Neural crest cell (in vitro differentiated cells): ENCODE measurements around the gene IQCE. TPM values are rescaled to one million over a fixed set of nuclear protein-coding genes. Genes with fewer than 3 reads are reported as not detected.

ENCODE experiments used
- DNase-seq: peaks from one replicate; pipeline ENCODE4 v3.0.0; 2021; ENCODE audit warnings: low read depth, mixed read lengths, low spot score
- H3K27ac Mint-ChIP-seq: one replicate; pipeline ENCODE4 v1.8.0; 2021; ENCODE audit warnings: mild to moderate bottlenecking, mixed read lengths; ENCODE audit not compliant: unreplicated experiment
- H3K27me3 Mint-ChIP-seq: 2 replicates; pipeline ENCODE4 v1.8.0; 2021; ENCODE audit warnings: low read depth, mild to moderate bottlenecking, mixed read lengths
- H3K36me3 Mint-ChIP-seq: 2 replicates; pipeline ENCODE4 v1.8.0; 2021; ENCODE audit warnings: low read depth, mild to moderate bottlenecking, mixed read lengths
- H3K4me1 Mint-ChIP-seq: 2 replicates; pipeline ENCODE4 v1.8.0; 2021; ENCODE audit warnings: mixed read lengths
- H3K4me3 Mint-ChIP-seq: one replicate; pipeline ENCODE4 v1.8.0; 2021; ENCODE audit warnings: mild to moderate bottlenecking, mixed read lengths
- H3K9me3 Mint-ChIP-seq: 2 replicates; pipeline ENCODE4 v1.8.0; 2021; ENCODE audit warnings: mixed read lengths
- CTCF ChIP-seq: fragments of 200-600 bp; sonication (generic); conservative IDR thresholded peaks from 2 replicates; pipeline ENCODE4 v1.5.0; 2021; ENCODE audit warnings: antibody characterized with exemption, mild to moderate bottlenecking
- total RNA-seq: library from RNA; stranded (reverse); gene quantifications from 2 replicates; pipeline ENCODE4 v1.2.1, GENCODE V29; 2021

The IQCE gene
- total RNA-seq, 1 donor from 2014 or later = 22.4 TPM

- Mint-ChIP-seq H3K27ac (no peak overlapping the region), H3K4me3 (peak overlapping the region; percentile 27), H3K4me1 (peaks cover 28% of the 10 kb centered on the region), H3K27me3 (peaks cover 6% of the 10 kb centered on the region), H3K36me3 (no peaks in the 10 kb centered on the region), H3K9me3 (no peaks in the 10 kb centered on the region)
- DNase-seq = no peak
- TF ChIP-seq CTCF = no peak
Observed at GRCh38 chr7:2515424-2516193, 43.2 kb upstream of the IQCE start.

DNA sequence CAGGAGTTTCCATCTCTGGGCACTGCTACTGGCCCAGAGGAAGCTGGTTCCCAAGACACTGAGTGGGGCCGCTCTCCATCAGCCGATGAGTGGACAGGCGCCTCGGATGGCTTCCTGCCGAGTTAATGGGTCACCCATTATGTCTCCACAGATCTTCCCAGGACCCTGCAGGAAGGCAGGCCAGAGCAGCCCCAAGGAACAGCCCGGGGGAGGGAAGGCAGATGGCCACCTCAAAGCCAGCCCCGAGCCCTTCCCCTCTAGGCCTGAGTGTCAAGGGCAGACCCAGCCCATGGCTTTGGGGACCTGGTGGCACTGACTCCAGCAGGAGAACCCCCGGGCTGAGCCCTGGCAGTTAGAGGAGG, 42.6 kb upstream of the IQCE start:
- Mint-ChIP-seq H3K27ac (no peak overlapping the region), H3K27me3 (peaks cover 6% of the 10 kb centered on the region)
- TF ChIP-seq CTCF = no peak

GRCh38 chr7:2517026-2517425, 41.8 kb upstream of the IQCE start:
- no peaks in the 10 kb centered on the region for H3K36me3 Mint-ChIP-seq
- H3K27ac Mint-ChIP-seq = no peak overlapping the region
- no peaks in the 10 kb centered on the region for H3K9me3 Mint-ChIP-seq
- H3K27me3 Mint-ChIP-seq = peaks cover 6% of the 10 kb centered on the region
- no peak for DNase-seq
- H3K4me1 Mint-ChIP-seq = peaks cover 39% of the 10 kb centered on the region
- peak overlapping the region; percentile 79 for H3K4me3 Mint-ChIP-seq
- no peak for TF ChIP-seq CTCF

More for the DNA sequence above, 42.6 kb upstream of the IQCE start:
- Mint-ChIP-seq H3K9me3 (no peaks in the 10 kb centered on the region), H3K4me3 (no peak overlapping the region), H3K36me3 (no peaks in the 10 kb centered on the region), H3K4me1 (peaks cover 32% of the 10 kb centered on the region)
- no peak for DNase-seq

- no peak for TF ChIP-seq CTCF
- peaks cover 7% of the 10 kb centered on the region for H3K27me3 Mint-ChIP-seq
- no peaks in the 10 kb centered on the region for H3K9me3 Mint-ChIP-seq
- no peaks in the 10 kb centered on the region for H3K36me3 Mint-ChIP-seq
- H3K4me1 Mint-ChIP-seq = peaks cover 42% of the 10 kb centered on the region
- peak overlapping the region; percentile 79 for H3K4me3 Mint-ChIP-seq
- DNase-seq = no peak
- no peak overlapping the region for H3K27ac Mint-ChIP-seq
Observed at GRCh38 chr7:2517678-2518507, 40.9 kb upstream of the IQCE start.

GRCh38 chr7:2518737-2519118, 40.1 kb upstream of the IQCE start:
- no peak overlapping the region for H3K27ac Mint-ChIP-seq
- H3K4me3 Mint-ChIP-seq = peak overlapping the region; percentile 83
- H3K9me3 Mint-ChIP-seq = no peaks in the 10 kb centered on the region
- peaks cover 45% of the 10 kb centered on the region for H3K4me1 Mint-ChIP-seq
- TF ChIP-seq CTCF = no peak
- DNase-seq = no peak
- H3K27me3 Mint-ChIP-seq = peaks cover 9% of the 10 kb centered on the region
- no peaks in the 10 kb centered on the region for H3K36me3 Mint-ChIP-seq
